Adrenal gland (tissue), 12 donors: Measurements from ENCODE around the gene CRELD1. TPM values are rescaled to one million over a fixed set of nuclear protein-coding genes. Genes with fewer than 3 reads are reported as not detected.

Experiments
- DNase-seq, 7 donors: peaks; one replicate each; pipeline ENCODE4 v3.0.0-alpha.2; 2019 to 2020
- H3K27ac ChIP-seq, 5 donors: fragments of 200-600 bp; sonication (generic) in 4 of 5; 1 replicate in 3 of 5; 2 replicates in 2 of 5; pipeline versions ENCODE4 v1.5.1 to v1.8.0; 2016 to 2020; ENCODE audit warnings: mild to moderate bottlenecking in 1 of 5
- H3K27me3 ChIP-seq: fragments of 200-600 bp; 2 replicates; pipeline ENCODE4 v1.8.0; 2021
- H3K36me3 ChIP-seq, 2 donors: fragments of 200-600 bp; replicated peaks in 1 of 2; 1 replicate in 1 of 2; 2 replicates in 1 of 2; pipeline versions ENCODE4 v1.5.1 to v1.8.0; 2018 to 2022
- H3K4me1 ChIP-seq, 2 donors: fragments of 200-600 bp; replicated peaks in 1 of 2; 1 replicate in 1 of 2; 2 replicates in 1 of 2; pipeline versions ENCODE4 v1.5.1 to v1.8.0; 2018 to 2021
- H3K4me3 ChIP-seq, 4 donors: fragments of 200-600 bp; sonication (generic) in 3 of 4; one replicate each; pipeline ENCODE4 v1.5.1; 2016 to 2018
- H3K9me3 ChIP-seq, 3 donors: fragments of 200-600 bp; sonication (generic) in 1 of 3; replicated peaks in 1 of 3; 1 replicate in 2 of 3; 2 replicates in 1 of 3; pipeline versions ENCODE4 v1.5.1 to v1.8.0; 2016 to 2021
- CTCF ChIP-seq, 6 experiments: fragments of 450-650 bp in 4 of 6; fragments of 200-600 bp in 2 of 6; sonication (generic) in 1 of 6; IDR thresholded peaks; 1 replicate in 5 of 6; 2 replicates in 1 of 6; pipeline versions ENCODE4 v1.5.1 to v1.8.0; 2016 to 2021; ENCODE audit warnings: antibody characterized with exemption in 6 of 6, mild to moderate bottlenecking in 2 of 6, moderate library complexity in 1 of 6
- POLR2A ChIP-seq, 2 donors: fragments of 450-650 bp; IDR thresholded peaks; one replicate each; pipeline ENCODE4 v1.6.1; 2017; ENCODE audit warnings: antibody characterized with exemption in 2 of 2, mild to moderate bottlenecking in 2 of 2, moderate library complexity in 1 of 2
- WGBS, 4 donors: extraction: QIAGEN DNeasy Blood & Tissue Kit in 2 of 4; methylation state at CpG; one replicate each; pipeline versions ENCODE4 v1.1.5 to v1.1.7; 2013 to 2017; 5-methylcytosine and 5-hydroxymethylcytosine counted together
- intact Hi-C, 2 donors: fragments of 100-400 bp; cut with DNase I; formaldehyde crosslinking; loops; one replicate each; pipeline versions ENCODE4 v1.14.1 to v1.15.0; 2022 to 2023
- polyA plus RNA-seq, 3 donors: library from polyadenylated mRNA; stranded (reverse); fragments of 200-250 nt in 2 of 3; fragments of 350-450 nt in 1 of 3; fragmentation: Illumina TruSeq in 1 of 3; extraction: RNeasy Lipid Tissue Mini Kit (QIAGEN cat#74804) in 1 of 3; gene quantifications; one replicate each; pipeline ENCODE4 v1.2.3, GENCODE V29; 2013 to 2014
- total RNA-seq, 9 donors: library from RNA; depleted of rRNA in 4 of 9; stranded (reverse); fragments of >200 nt in 4 of 9; fragments of 120-200 nt in 1 of 9; fragmentation: NEBNext Ultra II Directional in 1 of 9; extraction: Animal tissue kit (Norgen Biotek cat#: 25700) in 1 of 9; gene quantifications; one replicate each; pipeline versions ENCODE4 v1.1.0 to v1.2.4, GENCODE V29; 2013 to 2023
- donor health status: healthy with polysubstance abuse.
- donor health status: Bipolar disorder and iron deficiency.
- donor health status: DM: yes; HTN: yes; CAD: no.
- donor health status: DM: no; HTN: no; CAD: no.
- donor health status: DM: no; HTN: no; CAD: no.
- donor health status: DM: yes; HTN: yes; CAD: no.

Gene CRELD1
- total and polyA plus RNA-seq, 12 donors, result 28.8 to 137 (median 47.8) TPM

GRCh38 chr3:9916346-9916733 is 17.3 kb upstream of the CRELD1 start:
- TF ChIP-seq POLR2A (IDR thresholded peaks at IDR 0.05), result no peak
- TF ChIP-seq CTCF (IDR thresholded peaks at IDR 0.05), result no peak
- Histone ChIP-seq H3K4me3 (peak overlapping the region in 1 of 4 donors; percentile 69), H3K27me3 (no peaks in the 10 kb centered on the region), H3K27ac (peak overlapping the region; percentile 59 to 95 (median 84)), H3K9me3 (no peaks in the 10 kb centered on the region), H3K4me1 (peaks cover 31 to 62% of the 10 kb centered on the region in 2 donors), H3K36me3 (no peaks in the 10 kb centered on the region)
- intact Hi-C loops, result no loop called here
- DNase-seq, result peak in 2 of 7 donors; percentile 31 to 38
- 39 to 49% (median 44%) methylated on average over 4 to 7 of the region's 7 CpGs for WGBS, 4 donors

DNA sequence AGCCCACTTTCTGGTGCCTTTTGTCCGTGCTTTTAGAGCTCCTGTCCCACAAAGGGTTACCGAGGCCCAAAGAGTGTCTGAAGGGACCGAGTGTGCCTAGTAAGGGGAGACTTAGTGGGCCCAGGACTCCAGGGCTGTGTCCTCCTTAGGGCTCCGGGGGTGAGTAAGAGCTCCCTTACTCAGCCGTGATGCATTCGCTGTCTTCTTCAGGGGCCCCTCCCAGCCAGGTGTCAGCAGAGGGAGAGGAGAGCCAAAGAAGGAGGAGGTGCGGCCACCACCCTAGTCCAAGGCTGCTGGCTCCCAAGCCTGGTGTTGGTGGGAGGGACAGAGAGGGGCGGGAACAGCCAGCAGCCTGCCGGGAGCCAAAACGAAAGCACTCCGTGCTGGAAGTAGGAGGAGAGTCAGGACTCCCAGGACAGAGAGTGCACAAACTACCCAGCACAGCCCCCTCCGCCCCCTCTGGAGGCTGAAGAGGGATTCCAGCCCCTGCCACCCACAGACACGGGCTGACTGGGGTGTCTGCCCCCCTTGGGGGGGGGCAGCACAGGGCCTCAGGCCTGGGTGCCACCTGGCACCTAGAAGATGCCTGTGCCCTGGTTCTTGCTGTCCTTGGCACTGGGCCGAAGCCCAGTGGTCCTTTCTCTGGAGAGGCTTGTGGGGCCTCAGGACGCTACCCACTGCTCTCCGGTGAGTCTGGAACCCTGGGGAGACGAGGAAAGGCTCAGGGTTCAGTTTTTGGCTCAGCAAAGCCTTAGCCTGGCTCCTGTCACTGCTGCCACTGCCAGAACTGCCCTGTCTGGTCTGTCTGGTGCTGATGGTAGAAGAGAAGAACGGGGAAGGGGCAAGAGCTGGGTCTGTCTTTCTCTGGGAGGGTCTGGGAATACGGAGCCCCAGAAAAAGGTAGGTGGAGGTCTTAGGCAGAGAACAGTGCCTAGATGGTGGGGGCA is 16.6 kb upstream of the CRELD1 start, which contains the start of gene IL17RC:
TSS of gene IL17RC (plus strand) at position 365 of the 947 bp plus-strand sequence. CDS start at position 583, 218 bp downstream.
- H3K36me3 ChIP-seq, result no peaks in the 10 kb centered on the region
- no peaks in the 10 kb centered on the region for H3K9me3 ChIP-seq
- H3K27me3 ChIP-seq, result no peaks in the 10 kb centered on the region
- DNase-seq, result peak; percentile 90 to 97 (median 96)
- peaks cover 31 to 59% of the 10 kb centered on the region in 2 donors for H3K4me1 ChIP-seq
- H3K27ac ChIP-seq, result peak within 1 kb of the TSS; percentile 64 to 95 (median 84)
- 6 to 8% (median 7%) methylated on average over 7 to 19 of the region's 19 CpGs for WGBS, 4 donors
- intact Hi-C loops, result no loop called here
- TF ChIP-seq POLR2A (IDR thresholded peaks at IDR 0.05), result peak in 1 of 2 donors; percentile 88
- no peak for TF ChIP-seq CTCF (IDR thresholded peaks at IDR 0.05)
- H3K4me3 ChIP-seq, result peak within 1 kb of the TSS in 3 of 4 donors; percentile 30 to 69 (median 42)

- DNase-seq, result peak in 6 of 7 donors; percentile 31 to 71 (median 40)
Observed at GRCh38 chr3:9917820-9918219, 15.8 kb upstream of the CRELD1 start.

More at GRCh38 chr3:9917820-9918219, 15.8 kb upstream of the CRELD1 start:
- no peaks in the 10 kb centered on the region for H3K36me3 ChIP-seq
- peak overlapping the region in 2 of 5 donors; percentile 93 to 95 for H3K27ac ChIP-seq
- WGBS, 4 donors, result 17 to 68% (median 55%) methylated on average over 2 to 10 of the region's 10 CpGs
- no peaks in the 10 kb centered on the region for H3K9me3 ChIP-seq
- H3K4me1 ChIP-seq, result peaks cover 31 to 51% of the 10 kb centered on the region in 2 donors
- H3K4me3 ChIP-seq, result peak overlapping the region in 1 of 4 donors; percentile 69
- H3K27me3 ChIP-seq, result no peaks in the 10 kb centered on the region
- intact Hi-C loops, result no loop called here
- TF ChIP-seq CTCF (IDR thresholded peaks at IDR 0.05) (no peak), POLR2A (IDR thresholded peaks at IDR 0.05) (peak in 1 of 2 donors; percentile 18)
